GM19023 (cell line): Measurements from ENCODE around the gene NRP1.
"Not testable (repeated sequence)": the region's sequence is repeated elsewhere in the genome, so short reads cannot be mapped to it uniquely, and the experiment has no call there.

ENCODE experiments used
- ATAC-seq: cut with Tn5 transposase; IDR thresholded peaks from one replicate; pipeline ENCODE4 v1.9.1; 2021; ENCODE audit warnings: mild to moderate bottlenecking, moderate library complexity; ENCODE audit not compliant: unreplicated experiment

The NRP1 gene

GRCh38 chr10:33240931-33241330, 93.5 kb downstream of the NRP1 start:
- ATAC-seq, result no peak

- no peak for ATAC-seq
Measured at GRCh38 chr10:33240258-33240657, 94.2 kb downstream of the NRP1 start.

DNA sequence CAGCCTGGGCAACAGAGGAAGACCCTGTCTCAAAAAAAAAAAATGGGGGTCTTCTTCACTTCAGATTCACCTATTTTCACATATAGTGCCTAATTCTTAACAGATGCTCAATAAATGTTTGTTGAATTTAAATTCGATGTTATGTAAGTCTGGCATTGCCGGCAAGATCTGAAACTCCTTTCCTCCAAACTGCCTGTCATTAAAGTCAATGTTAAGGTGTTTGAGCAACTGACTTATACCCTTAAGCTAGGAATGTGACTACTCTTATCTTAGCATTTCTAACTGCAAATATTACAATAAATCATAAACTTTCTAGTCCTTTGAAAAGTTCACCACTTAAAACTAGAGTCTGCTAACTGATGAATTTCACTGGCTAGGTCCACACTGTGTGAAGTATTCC, 95.2 kb downstream of the NRP1 start:
- no peak for ATAC-seq

- ATAC-seq, result no peak
Measured at GRCh38 chr10:33238643-33239042, 95.8 kb downstream of the NRP1 start.

- ATAC-seq, result no peak
Measured at GRCh38 chr10:33237736-33238624, 96.5 kb downstream of the NRP1 start.

GRCh38 chr10:33236916-33237315, 97.6 kb downstream of the NRP1 start:
- no peak for ATAC-seq

- ATAC-seq, result no peak
Measured at GRCh38 chr10:33235951-33236350, 98.5 kb downstream of the NRP1 start.

- ATAC-seq, result no peak
Measured at GRCh38 chr10:33235251-33235884, 99.1 kb downstream of the NRP1 start.

DNA sequence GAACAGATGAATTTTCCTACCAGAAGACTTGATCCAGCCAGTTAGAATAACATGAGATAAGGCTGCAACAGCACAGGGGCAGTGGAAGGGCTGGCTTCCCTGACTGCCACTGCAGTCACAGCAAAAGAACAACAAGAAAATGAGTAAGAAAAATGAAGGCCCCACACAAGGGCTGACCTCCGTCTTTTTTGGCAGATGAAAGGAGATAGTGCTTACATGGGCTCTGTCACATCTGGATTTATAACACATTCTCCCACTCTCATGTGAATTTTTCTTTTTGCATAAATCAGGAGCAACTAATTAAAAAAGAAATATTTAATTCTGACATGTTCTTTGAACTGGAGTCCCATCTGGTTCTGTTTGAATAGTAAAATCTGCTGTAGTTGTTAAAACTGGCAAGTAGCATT, 99.6 kb downstream of the NRP1 start:
- no peak for ATAC-seq

- ATAC-seq, result no peak
Measured at GRCh38 chr10:33233635-33234034, 100.8 kb downstream of the NRP1 start.

DNA sequence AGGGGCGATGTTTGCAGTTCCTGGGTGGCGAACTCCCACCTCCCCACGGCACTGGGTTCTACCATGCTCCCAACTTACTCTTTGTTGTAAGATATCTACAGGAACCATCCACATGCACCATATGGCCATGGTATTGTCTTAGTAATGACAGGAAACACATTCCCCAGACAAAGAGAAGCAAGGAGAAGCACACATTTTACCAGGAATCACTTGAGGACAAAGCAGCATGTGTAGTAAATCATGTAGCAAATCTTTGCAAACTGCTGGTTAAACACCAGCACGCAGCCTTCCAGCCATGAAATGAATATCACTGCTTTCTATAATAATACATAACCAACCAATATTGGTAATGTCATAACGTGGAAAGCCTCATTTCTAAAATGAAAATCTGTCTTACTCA, 101.2 kb downstream of the NRP1 start:
- no peak for ATAC-seq

GRCh38 chr10:33231621-33232350, 102.7 kb downstream of the NRP1 start:
- ATAC-seq, result no peak

DNA sequence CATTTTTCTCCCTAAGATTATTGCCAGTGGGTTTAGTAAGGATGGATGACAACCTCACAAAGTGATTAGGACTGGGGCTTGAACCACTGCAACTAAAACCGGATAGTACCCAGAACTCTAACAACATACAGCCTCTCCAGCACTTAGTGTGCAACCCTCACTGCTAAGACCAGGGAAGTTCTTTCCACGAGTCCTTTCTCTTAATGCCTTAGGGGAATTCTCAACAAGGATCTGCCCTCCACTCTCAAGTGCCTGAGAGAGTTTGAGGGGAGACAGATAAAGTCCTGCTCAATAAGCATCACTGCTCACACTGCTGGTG, 104.6 kb downstream of the NRP1 start:
- no peak for ATAC-seq

DNA sequence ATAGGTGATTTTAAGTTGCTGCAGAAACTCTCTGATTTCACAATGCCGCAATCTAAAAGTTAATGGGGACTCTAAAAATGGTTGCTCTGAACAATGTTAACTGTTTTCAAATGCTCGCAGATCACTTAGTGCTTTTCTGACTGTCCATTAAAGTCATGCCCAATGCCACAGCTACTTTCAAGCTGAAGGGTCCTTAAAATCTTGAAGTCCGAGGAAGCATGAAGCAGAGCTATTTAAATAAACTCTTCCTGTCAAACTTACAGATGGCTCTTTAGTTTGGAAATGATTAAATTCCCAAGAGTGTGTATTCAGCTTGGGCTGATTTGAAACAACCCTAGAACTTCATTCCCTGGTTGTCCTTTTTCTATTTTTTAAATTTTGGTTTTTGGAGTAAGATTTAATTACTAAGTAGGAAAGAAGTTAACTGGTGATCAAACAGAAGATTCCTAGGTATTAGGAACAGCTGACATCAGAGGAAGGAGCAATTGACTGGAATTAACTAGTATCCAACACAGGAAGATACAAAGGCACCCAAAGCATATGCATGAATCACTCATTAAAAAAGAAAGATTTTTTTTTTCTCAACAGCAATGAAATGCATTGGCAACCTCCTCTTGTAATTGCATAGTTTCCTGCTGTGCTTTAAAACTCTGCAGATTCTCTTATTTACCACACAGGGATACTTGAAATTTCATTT, 105.1 kb downstream of the NRP1 start:
- no peak for ATAC-seq

DNA sequence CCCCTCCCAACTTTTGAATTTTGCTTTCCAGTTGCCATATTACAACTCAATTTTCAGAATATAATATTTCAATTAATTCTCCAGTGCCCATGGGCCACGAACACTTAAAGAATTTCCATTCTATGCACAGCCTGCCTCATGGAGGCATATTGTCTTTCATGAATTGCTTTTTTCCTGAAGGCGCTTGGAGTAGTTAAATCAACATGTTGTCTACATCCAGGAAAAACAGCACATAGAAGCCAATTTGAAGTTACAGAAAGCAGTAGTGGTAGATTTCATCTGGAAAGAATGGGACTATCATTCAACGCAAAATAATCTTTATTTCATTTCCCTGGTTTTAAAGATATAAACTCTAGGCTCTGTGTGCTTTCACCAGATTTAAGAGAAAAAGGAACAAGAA, 106.0 kb downstream of the NRP1 start:
- no peak for ATAC-seq

DNA sequence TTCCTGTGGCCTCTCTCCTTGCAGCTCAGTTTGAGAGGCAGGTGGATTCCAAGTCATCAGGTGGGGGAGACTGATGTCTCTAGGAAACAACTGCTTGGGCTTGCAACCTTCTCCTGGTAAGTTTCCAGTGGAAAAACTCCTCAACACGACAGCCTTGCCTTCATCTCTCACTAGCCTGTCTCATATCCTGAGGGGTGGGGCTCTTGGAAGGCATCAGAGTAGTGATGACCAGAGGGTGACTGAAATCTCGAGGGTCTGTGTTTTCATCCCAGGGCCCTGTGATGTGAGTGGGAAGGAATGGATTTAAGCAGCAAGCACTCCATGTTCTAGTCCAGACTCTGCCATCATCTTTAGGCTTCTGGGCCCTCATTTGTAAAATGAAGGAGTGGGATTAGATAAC, 107.0 kb downstream of the NRP1 start:
- ATAC-seq, result no peak

DNA sequence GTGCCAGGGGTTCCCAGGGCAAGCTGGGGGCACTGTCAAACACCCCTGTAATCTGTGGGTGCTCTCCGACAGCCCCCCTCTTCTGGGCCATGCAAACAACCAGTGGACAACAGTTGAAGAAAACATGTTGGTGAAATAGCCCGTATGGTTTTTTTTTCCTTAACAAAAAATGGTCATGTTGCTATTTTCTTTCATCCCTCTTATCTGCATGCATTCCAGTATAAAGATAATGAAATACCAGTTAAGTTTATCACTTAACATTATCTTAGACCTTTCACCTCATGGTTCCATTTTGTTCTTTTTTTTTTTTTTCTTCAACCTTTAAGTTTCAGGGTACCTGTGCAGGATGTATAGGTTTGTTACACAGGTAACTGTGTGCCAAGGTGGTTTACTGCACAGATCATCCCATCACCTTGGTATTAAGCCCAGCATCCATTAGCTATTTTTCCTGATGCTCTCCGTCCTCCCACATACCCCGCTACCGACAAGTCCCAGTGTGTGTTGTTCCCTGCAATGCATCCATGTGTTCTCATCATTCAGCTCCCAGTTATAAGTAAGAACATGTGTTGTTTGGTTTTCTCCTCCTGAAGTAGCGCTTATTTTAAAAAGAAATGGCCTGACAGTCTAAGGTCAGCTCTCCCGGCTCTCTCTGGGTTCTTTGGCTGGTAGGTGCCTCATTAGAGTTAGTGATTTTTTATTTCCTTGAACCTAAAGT, 110.1 kb downstream of the NRP1 start:
- ATAC-seq, result no peak

GRCh38 chr10:33223326-33224000, 111.0 kb downstream of the NRP1 start:
- ATAC-seq, result no peak

GRCh38 chr10:33222304-33222703, 112.2 kb downstream of the NRP1 start:
- ATAC-seq, result not testable (repeated sequence)

- ATAC-seq, result no peak
Measured at GRCh38 chr10:33217854-33218253, 116.6 kb downstream of the NRP1 start.
